Common myeloid progenitor, CD34-positive (primary cell): ENCODE measurements around the gene NDRG4.

ENCODE experiments used
- CTCF ChIA-PET: fragments of 350-600 bp; sonication (Branson Sonifier 250); formaldehyde crosslinking; loops from one replicate; lab custom pipeline; 2021; ENCODE audit warnings: antibody characterized with exemption; lab: Charles Lee
- POLR2A ChIA-PET: fragments of 350-600 bp; sonication (Branson Sonifier 250); formaldehyde crosslinking; loops from one replicate; lab custom pipeline; 2021; ENCODE audit warnings: antibody characterized with exemption; lab: Charles Lee
- DNase-seq, 3 donors: peaks; one replicate each; pipeline versions ENCODE4 v3.0.0 to v3.0.0-alpha.2; 2013
- H3K27ac ChIP-seq, 2 experiments: 1 replicate in 1 of 2; 2 replicates in 1 of 2; pipeline ENCODE4 v1.7.0; 2013; ENCODE audit warnings: inconsistent platforms in 2 of 2, low read length in 2 of 2, mild to moderate bottlenecking in 2 of 2, low read depth in 1 of 2, moderate library complexity in 1 of 2; ENCODE audit not compliant: severe bottlenecking in 2 of 2, insufficient read depth in 1 of 2, poor library complexity in 1 of 2
- H3K27me3 ChIP-seq, 5 experiments: replicated peaks in 2 of 5; 1 replicate in 3 of 5; 2 replicates in 2 of 5; pipeline versions ENCODE4 v1.6.1 to v1.7.0; 2013; ENCODE audit warnings: low read length in 4 of 5, mild to moderate bottlenecking in 2 of 5, moderate library complexity in 2 of 5, inconsistent platforms in 1 of 5; ENCODE audit not compliant: insufficient read depth in 5 of 5, control insufficient read depth in 4 of 5
- H3K36me3 ChIP-seq, 4 experiments: 1 replicate in 2 of 4; 2 replicates in 2 of 4; pipeline versions ENCODE4 v1.6.1 to v1.7.0; 2013; ENCODE audit warnings: low read length in 3 of 4, control low read depth in 1 of 4, mild to moderate bottlenecking in 1 of 4; ENCODE audit not compliant: control insufficient read depth in 4 of 4, insufficient read depth in 4 of 4
- H3K4me1 ChIP-seq, 4 experiments: 1 replicate in 3 of 4; 2 replicates in 1 of 4; pipeline versions ENCODE4 v1.6.1 to v1.7.1; 2013; ENCODE audit warnings: low read length in 3 of 4, mild to moderate bottlenecking in 3 of 4, control low read depth in 1 of 4, inconsistent platforms in 1 of 4, moderate library complexity in 1 of 4; ENCODE audit not compliant: control insufficient read depth in 4 of 4, insufficient read depth in 4 of 4; ENCODE audit errors: control extremely low read depth in 1 of 4
- H3K4me3 ChIP-seq, 7 experiments: 1 replicate in 4 of 7; 2 replicates in 3 of 7; pipeline versions ENCODE4 v1.5.1 to v1.7.0; 2013; ENCODE audit warnings: mild to moderate bottlenecking in 7 of 7, low read length in 6 of 7, moderate library complexity in 6 of 7, inconsistent platforms in 2 of 7, low read depth in 2 of 7, control low read depth in 1 of 7; ENCODE audit not compliant: insufficient read depth in 4 of 7, control insufficient read depth in 1 of 7; ENCODE audit errors: extremely low read depth in 1 of 7
- H3K9me3 ChIP-seq, 5 experiments: 1 replicate in 4 of 5; 2 replicates in 1 of 5; pipeline versions ENCODE4 v1.6.1 to v1.7.1; 2013; ENCODE audit warnings: low read length in 4 of 5, mild to moderate bottlenecking in 2 of 5, inconsistent platforms in 1 of 5, low read depth in 1 of 5, moderate library complexity in 1 of 5; ENCODE audit not compliant: control insufficient read depth in 4 of 5, insufficient read depth in 2 of 5; ENCODE audit errors: control extremely low read depth in 1 of 5
- WGBS: methylation state at CpG from one replicate; pipeline ENCODE4 v1.1.5; 2013; ENCODE audit not compliant: insufficient coverage; 5-methylcytosine and 5-hydroxymethylcytosine counted together

NDRG4 gene

DNA sequence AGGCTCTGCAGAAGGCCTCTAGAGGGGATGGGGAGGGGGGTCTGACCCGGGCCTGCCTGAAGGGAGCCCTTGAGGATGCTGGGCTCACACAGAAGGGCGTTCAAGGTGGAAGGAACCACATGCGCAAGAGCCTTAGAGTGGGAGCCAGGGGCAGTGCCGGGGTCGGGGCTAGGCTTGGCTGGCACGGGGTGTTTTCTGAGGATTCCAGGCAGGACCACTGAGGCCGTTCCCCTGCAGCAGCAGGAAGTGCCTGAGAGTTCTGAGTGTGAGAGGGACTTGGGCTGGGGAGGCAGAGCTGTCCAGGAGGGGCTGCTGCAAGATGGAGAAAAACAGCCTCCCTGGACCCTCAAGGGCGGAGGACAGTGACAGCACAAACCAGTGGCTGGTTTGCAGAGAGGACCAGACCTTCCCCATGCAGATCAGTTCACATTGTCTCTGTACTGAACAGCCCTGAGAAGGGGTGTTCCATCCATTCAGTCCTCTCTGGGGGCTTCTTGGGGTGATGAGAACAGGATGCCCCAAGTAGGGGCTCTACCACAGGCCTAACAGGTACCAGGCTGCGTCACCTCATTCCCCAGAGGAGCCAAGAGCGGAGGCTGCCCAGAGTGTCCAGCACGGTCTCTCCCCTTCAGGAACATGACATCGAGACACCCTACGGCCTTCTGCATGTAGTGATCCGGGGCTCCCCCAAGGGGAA lies 3.4 kb downstream of the NDRG4 start:
- POLR2A ChIA-PET, result no interaction called here

DNA sequence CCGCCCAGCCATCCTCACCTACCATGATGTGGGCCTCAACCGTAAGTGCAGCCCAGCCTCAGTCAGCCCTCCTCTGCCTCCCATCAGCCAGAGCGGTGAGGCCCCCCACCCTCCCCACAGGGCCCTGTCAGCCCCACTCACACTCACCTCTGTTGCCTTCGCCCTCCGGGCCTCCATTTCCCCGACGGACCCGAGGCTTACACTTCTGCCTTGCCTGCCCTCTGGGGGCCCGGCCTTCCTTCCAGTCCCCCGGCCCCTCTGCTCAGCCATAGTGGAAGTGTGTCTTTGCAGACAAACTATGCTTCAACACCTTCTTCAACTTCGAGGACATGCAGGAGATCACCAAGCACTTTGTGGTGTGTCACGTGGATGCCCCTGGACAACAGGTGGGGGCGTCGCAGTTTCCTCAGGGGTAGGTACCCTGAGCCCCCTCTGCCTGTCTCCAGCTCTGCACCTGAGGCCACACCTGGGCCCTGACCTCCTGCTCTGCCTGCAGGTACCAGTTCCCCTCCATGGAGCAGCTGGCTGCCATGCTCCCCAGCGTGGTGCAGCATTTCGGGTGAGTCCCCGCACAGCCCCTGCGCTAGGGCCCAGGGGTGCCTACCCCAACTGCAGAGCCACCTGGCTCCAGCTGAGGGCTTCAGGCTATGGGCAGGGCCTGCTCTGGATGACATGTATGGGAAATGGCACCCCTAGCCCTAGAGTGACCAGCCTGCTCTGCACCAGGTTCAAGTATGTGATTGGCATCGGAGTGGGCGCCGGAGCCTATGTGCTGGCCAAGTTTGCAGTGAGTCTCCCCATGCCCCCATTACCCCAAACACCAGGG lies 4.1 kb downstream of the NDRG4 start:
- Histone ChIP-seq H3K4me1 (peaks cover 0 to 27% (median 20%) of the 10 kb centered on the region in 4 experiments), H3K36me3 (no peaks in the 10 kb centered on the region), H3K27me3 (peaks cover 0 to 49% (median 22%) of the 10 kb centered on the region in 5 experiments), H3K27ac (no peak overlapping the region), H3K9me3 (no peaks in the 10 kb centered on the region), H3K4me3 (no peak overlapping the region)
- CTCF ChIA-PET, result no interaction called here
- DNase-seq, result no peak
- POLR2A ChIA-PET, result no interaction called here
- 96% methylated on average over 18 of the region's 21 CpGs for WGBS

More for the DNA sequence above, 3.4 kb downstream of the NDRG4 start:
- peaks cover 0 to 27% (median 20%) of the 10 kb centered on the region in 4 experiments for H3K4me1 ChIP-seq
- peaks cover 0 to 53% (median 24%) of the 10 kb centered on the region in 5 experiments for H3K27me3 ChIP-seq
- no peak for DNase-seq
- no peaks in the 10 kb centered on the region for H3K9me3 ChIP-seq
- CTCF ChIA-PET, result no interaction called here
- no peak overlapping the region for H3K4me3 ChIP-seq
- WGBS, result 95% methylated on average over 14 of the region's 14 CpGs
- H3K27ac ChIP-seq, result no peak overlapping the region
- no peaks in the 10 kb centered on the region for H3K36me3 ChIP-seq

DNA sequence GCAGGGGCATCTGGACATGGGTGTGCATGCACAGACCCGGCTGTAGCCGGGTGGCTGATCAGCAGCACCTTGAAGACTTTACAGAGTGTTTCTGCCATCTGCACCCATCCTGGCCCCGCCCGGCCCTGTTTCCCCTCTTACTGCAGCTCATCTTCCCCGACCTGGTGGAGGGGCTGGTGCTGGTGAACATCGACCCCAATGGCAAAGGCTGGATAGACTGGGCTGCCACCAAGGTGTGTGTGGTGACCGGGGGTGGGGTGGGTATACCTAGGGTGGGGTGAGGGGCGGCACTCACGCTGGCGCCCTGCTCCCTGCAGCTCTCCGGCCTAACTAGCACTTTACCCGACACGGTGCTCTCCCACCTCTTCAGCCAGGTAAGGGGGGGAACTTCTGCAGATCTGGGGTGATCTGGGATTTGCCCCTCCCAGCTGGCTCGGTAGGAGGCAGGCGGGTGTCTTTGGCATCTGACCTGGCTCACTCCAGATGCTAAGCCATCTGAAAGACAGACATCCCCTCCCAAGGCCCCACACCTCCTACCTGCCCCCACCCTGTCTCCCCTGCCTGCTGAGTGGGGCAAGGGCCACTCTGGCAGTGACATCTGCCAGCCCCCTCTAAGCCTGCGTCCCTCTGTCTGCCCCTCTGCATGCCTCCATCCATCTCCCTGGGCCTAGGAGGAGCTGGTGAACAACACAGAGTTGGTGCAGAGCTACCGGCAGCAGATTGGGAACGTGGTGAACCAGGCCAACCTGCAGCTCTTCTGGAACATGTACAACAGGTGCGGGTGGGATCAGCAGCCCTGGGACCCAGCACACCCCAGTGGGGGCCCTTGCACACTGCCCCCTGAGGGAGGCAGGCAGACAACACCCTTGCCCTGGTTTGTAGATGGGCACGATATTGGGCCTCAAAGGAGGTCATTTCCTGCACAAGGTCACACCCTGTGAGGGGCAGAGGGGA lies 6.6 kb downstream of the NDRG4 start:
- Histone ChIP-seq H3K4me1 (peaks cover 0 to 11% (median 7%) of the 10 kb centered on the region in 4 experiments), H3K36me3 (no peaks in the 10 kb centered on the region), H3K27me3 (peaks cover 0 to 28% (median 9%) of the 10 kb centered on the region in 5 experiments), H3K4me3 (no peak overlapping the region), H3K9me3 (no peaks in the 10 kb centered on the region), H3K27ac (no peak overlapping the region)
- ChIA-PET CTCF (interaction anchor here (1.1 to 1.6 kb wide), 4 partner anchors 8 to 170 kb away, joined by 3 to 6 read pairs (median 4); no protein-coding TSS in a partner anchor), POLR2A (no interaction called here)
- 93% methylated on average over 17 of the region's 20 CpGs for WGBS
- no peak for DNase-seq

DNA sequence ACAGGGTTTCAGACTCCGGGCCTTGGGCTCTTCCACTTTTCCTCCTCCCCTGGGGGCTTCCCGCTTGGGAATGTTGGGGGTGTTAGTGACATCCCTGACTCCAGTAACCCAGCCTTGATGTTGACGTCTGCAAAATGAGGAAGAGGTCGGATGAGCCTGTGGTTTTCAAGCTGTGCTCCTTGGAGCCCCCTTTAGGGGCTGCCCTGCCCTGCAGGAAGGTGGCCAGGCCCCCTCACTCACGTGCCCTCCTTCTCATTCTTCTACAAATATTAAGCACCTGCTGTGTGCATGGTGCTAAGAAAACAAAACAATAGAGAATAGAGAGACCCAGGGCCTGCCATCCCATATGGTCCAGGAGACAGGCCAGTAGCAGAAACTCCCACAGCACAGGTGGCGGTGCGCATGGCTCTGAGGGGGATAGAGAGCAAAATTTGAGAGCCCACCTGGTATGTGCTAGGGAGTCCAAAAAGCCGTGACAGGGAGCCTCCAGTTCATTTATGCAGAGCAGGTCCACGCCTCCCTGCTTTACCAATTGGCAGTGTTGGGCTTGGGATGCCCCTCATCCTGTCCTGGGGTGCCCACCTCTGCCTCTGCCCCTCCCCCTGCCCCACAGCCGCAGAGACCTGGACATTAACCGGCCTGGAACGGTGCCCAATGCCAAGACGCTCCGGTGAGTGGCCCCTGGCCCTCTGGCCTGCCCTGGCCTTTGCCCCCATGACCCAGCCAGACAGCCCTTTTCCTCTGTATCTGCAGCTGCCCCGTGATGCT lies 7.4 kb downstream of the NDRG4 start:
- WGBS, result 92% methylated on average over 2 of the region's 15 CpGs
- Histone ChIP-seq H3K27ac (no peak overlapping the region), H3K36me3 (no peaks in the 10 kb centered on the region), H3K4me3 (no peak overlapping the region), H3K9me3 (no peaks in the 10 kb centered on the region), H3K27me3 (peaks cover 0 to 19% (median 2%) of the 10 kb centered on the region in 5 experiments), H3K4me1 (peaks cover 0 to 8% (median 3%) of the 10 kb centered on the region in 4 experiments)
- DNase-seq, result peak; percentile 43 to 79 (median 73)
- CTCF ChIA-PET, result interaction anchor here (1.4 to 1.6 kb wide), 2 partner anchors 12 to 168 kb away, joined by 3 to 5 read pairs; no protein-coding TSS in a partner anchor
- POLR2A ChIA-PET, result no interaction called here

GRCh38 chr16:58507963-58508670 lies 8.2 kb downstream of the NDRG4 start:
- POLR2A ChIA-PET, result no interaction called here
- no peak for DNase-seq
- Histone ChIP-seq H3K27me3 (peaks cover 0 to 12% (median 0%) of the 10 kb centered on the region in 5 experiments), H3K9me3 (no peaks in the 10 kb centered on the region), H3K4me1 (peaks cover 0 to 8% (median 3%) of the 10 kb centered on the region in 4 experiments), H3K27ac (no peak overlapping the region), H3K4me3 (no peak overlapping the region), H3K36me3 (no peaks in the 10 kb centered on the region)
- CTCF ChIA-PET, result interaction anchor here (0.8 to 2.6 kb wide), 4 partner anchors 9 to 172 kb away, joined by 3 to 12 read pairs (median 7); partner anchors contain the start of gene NDRG4
- 92% methylated on average over 9 of the region's 14 CpGs for WGBS
